ENCODE results near the gene STAG1. TPM values are rescaled to one million over a fixed set of nuclear protein-coding genes. Genes with fewer than 3 reads are reported as not detected.
A peak's percentile ranks its signal among the peaks of the same experiment; 100 is the strongest.

STAG1 gene
- total and polyA plus RNA-seq, 2 of the 13 experiments (the other 11 are each of a cell fraction or from before 2014, with no cell fraction given) = 6.2 to 25.9 TPM

- TF ChIP-seq HCFC1 (IDR thresholded peaks at IDR 0.05; ENCODE audit: low read depth, low read length) (peak; percentile 8; the same call in 1 of the 2 replicates), NCOA1 (CRISPR knock-in tag; IDR thresholded peaks at IDR 0.05) (peak; percentile 60; the same call in 1 of the 2 replicates), ARNTL (CRISPR knock-in tag; IDR thresholded peaks at IDR 0.05) (peak; percentile 90), CREB3 (CRISPR knock-in tag; IDR thresholded peaks at IDR 0.05) (0 out of 2 replicates have a peak, but pooled peaks have one; percentile 31), ZNF33A (CRISPR knock-in tag; IDR thresholded peaks at IDR 0.05; ENCODE audit: borderline replicate concordance) (peak; percentile 40; the same call in 1 of the 2 replicates), ZNF563 (CRISPR knock-in tag; IDR thresholded peaks at IDR 0.05) (no peak), SNAPC5 (CRISPR knock-in tag; IDR thresholded peaks at IDR 0.05; ENCODE audit: borderline replicate concordance) (no peak; the same call in 1 of the 2 replicates), ZNF546 (CRISPR knock-in tag; conservative IDR thresholded peaks at IDR 0.05) (peak; percentile 72), ZBTB20 (CRISPR knock-in tag; IDR thresholded peaks at IDR 0.05; ENCODE audit: borderline replicate concordance, low read depth) (peak; percentile 46; the same call in 1 of the 2 replicates), ATF7-NPFF (CRISPR knock-in tag; IDR thresholded peaks at IDR 0.05; ENCODE audit: low read depth) (peak; percentile 82), KLF15 (CRISPR knock-in tag; IDR thresholded peaks at IDR 0.05; ENCODE audit: borderline replicate concordance) (0 out of 2 replicates have a peak, but pooled peaks have one; percentile 71), RFX5 (IDR thresholded peaks at IDR 0.05; ENCODE audit: low read depth, low read length) (no peak), CSRNP1 (CRISPR knock-in tag; IDR thresholded peaks at IDR 0.05) (peak; percentile 74; the same call in 1 of the 2 replicates), GLMP (CRISPR knock-in tag; IDR thresholded peaks at IDR 0.05; ENCODE audit: borderline replicate concordance) (no peak), ZNF30 (CRISPR knock-in tag; IDR thresholded peaks at IDR 0.05) (0 out of 2 replicates have a peak, but pooled peaks have one; percentile 14)
- TF ChIP-seq, protein P1, sequence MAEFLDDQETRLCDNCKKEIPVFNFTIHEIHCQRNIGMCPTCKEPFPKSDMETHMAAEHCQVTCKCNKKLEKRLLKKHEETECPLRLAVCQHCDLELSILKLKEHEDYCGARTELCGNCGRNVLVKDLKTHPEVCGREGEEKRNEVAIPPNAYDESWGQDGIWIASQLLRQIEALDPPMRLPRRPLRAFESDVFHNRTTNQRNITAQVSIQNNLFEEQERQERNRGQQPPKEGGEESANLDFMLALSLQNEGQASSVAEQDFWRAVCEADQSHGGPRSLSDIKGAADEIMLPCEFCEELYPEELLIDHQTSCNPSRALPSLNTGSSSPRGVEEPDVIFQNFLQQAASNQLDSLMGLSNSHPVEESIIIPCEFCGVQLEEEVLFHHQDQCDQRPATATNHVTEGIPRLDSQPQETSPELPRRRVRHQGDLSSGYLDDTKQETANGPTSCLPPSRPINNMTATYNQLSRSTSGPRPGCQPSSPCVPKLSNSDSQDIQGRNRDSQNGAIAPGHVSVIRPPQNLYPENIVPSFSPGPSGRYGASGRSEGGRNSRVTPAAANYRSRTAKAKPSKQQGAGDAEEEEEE (CRISPR knock-in tag; IDR thresholded peaks at IDR 0.05; ENCODE audit: borderline replicate concordance) = peak; percentile 82; the same call in 1 of the 2 replicates
- TF ChIP-seq, protein P2, sequence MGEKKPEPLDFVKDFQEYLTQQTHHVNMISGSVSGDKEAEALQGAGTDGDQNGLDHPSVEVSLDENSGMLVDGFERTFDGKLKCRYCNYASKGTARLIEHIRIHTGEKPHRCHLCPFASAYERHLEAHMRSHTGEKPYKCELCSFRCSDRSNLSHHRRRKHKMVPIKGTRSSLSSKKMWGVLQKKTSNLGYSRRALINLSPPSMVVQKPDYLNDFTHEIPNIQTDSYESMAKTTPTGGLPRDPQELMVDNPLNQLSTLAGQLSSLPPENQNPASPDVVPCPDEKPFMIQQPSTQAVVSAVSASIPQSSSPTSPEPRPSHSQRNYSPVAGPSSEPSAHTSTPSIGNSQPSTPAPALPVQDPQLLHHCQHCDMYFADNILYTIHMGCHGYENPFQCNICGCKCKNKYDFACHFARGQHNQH (CRISPR knock-in tag; IDR thresholded peaks at IDR 0.05) = 0 out of 2 replicates have a peak, but pooled peaks have one; percentile 35
- TF ChIP-seq, protein P3, sequence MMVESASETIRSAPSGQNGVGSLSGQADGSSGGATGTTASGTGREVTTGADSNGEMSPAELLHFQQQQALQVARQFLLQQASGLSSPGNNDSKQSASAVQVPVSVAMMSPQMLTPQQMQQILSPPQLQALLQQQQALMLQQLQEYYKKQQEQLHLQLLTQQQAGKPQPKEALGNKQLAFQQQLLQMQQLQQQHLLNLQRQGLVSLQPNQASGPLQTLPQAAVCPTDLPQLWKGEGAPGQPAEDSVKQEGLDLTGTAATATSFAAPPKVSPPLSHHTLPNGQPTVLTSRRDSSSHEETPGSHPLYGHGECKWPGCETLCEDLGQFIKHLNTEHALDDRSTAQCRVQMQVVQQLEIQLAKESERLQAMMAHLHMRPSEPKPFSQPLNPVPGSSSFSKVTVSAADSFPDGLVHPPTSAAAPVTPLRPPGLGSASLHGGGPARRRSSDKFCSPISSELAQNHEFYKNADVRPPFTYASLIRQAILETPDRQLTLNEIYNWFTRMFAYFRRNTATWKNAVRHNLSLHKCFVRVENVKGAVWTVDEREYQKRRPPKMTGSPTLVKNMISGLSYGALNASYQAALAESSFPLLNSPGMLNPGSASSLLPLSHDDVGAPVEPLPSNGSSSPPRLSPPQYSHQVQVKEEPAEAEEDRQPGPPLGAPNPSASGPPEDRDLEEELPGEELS (CRISPR knock-in tag; IDR thresholded peaks at IDR 0.05) = peak; percentile 66
These were observed 496 bp upstream of the STAG1 start (continued) for GRCh38 chr3:136752422-136753325.

Measured in HepG2 (cell line).